ENCODE data around the gene TPD52L2. TPM values are rescaled to one million over a fixed set of nuclear protein-coding genes. Genes with fewer than 3 reads are reported as not detected.
A peak's percentile ranks its signal among the peaks of the same experiment; 100 is the strongest.

Gene TPD52L2
- total RNA-seq, 2 experiments from 2014 or later: 58.6 to 58.9 TPM

DNA sequence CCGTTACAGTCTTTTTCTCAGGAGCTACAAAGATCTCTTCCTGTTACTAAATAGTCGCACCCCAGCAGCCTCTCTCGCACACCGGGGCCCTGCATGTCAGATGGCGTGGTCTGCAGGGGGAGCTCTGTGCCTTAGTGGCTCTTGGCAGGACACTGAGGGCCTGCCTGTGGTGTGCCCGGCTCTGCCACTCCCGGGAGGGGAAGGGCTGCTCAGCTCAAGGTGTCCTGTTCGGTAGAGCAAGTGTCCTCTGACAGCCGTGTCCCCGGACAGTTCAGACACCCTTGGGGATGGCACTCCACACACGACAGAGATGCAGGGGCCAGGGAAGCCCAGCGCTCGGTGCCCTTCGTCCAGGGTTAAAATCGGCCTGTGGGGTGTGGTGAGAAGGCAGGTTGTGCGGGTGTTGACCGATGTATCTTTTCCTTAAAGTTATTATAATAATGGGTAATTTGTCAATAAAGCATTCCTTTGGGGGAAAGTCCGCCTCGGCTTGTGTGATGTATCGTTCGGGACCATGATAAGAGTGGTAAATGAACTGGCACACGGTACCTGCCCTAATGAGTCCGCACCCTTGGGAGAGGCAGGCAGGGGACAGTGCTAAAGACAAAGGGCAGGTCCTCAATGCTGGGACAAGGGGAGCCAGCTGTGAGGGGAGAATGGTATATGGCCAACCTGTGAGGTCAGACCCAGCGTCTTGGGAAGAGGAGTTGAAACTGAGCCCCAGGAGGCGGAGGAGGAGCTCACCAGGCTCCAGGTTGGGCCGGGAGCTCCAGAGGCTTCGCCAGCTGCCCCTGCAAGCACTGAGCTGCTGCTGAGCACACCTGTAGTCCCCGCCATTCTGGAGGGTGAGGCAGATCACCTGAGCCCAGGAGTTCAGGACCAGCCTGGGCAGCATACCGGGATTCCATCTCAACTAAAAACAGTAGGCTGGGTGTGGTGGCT is 26.3 kb downstream of the TPD52L2 start:
- no peak for DNase-seq
- H3K4me3 Mint-ChIP-seq: no peak overlapping the region
- H3K36me3 Mint-ChIP-seq: peaks cover 6% of the 10 kb centered on the region
- H3K27ac Mint-ChIP-seq: no peak overlapping the region
- H3K4me1 Mint-ChIP-seq: peaks cover 6% of the 10 kb centered on the region
- H3K9me3 Mint-ChIP-seq: no peaks in the 10 kb centered on the region
- H3K27me3 Mint-ChIP-seq: no peaks in the 10 kb centered on the region

DNA sequence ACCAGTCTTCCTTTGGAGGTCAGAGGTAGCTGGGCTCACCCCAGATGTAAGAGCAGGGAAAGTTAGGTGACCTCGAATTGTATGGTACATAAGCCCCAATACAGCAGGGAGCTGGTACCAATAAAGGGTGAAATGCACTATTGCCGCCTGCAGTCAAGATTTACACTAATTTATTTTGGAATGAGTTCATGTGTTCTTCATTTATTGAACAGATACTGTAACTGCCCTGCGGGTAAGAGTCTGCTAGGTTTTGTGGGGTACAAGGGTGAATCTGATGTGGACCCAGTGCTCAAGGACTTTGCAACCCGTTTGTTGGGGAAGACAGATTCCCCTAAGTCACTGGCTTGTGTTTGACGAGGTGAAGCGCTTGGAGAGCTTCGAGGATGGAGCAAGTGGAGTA is 27.3 kb downstream of the TPD52L2 start:
- DNase-seq: no peak
- Mint-ChIP-seq H3K4me1 (peaks cover 14% of the 10 kb centered on the region), H3K27ac (no peak overlapping the region), H3K4me3 (no peak overlapping the region), H3K36me3 (peaks cover 8% of the 10 kb centered on the region), H3K27me3 (no peaks in the 10 kb centered on the region), H3K9me3 (no peaks in the 10 kb centered on the region)

DNA sequence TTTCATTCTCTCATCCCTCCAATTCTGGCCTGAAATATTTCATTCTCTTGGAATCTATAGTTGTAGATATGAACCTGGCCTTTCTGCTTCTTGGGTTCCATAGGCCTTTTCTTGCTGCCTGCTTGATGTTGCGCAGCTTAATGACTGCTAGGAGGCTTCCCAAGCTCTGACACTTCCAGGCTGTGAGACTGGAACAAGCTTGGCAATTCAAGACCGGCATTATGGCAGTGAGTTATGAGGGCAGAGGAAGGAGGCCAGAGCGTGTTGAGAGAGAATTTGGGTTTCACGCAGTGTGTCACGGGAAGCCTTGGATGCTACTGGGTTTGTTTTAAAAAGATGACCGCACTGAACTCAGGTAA is 28.9 kb downstream of the TPD52L2 start:
- peak overlapping the region; percentile 67 for H3K4me3 Mint-ChIP-seq

DNA sequence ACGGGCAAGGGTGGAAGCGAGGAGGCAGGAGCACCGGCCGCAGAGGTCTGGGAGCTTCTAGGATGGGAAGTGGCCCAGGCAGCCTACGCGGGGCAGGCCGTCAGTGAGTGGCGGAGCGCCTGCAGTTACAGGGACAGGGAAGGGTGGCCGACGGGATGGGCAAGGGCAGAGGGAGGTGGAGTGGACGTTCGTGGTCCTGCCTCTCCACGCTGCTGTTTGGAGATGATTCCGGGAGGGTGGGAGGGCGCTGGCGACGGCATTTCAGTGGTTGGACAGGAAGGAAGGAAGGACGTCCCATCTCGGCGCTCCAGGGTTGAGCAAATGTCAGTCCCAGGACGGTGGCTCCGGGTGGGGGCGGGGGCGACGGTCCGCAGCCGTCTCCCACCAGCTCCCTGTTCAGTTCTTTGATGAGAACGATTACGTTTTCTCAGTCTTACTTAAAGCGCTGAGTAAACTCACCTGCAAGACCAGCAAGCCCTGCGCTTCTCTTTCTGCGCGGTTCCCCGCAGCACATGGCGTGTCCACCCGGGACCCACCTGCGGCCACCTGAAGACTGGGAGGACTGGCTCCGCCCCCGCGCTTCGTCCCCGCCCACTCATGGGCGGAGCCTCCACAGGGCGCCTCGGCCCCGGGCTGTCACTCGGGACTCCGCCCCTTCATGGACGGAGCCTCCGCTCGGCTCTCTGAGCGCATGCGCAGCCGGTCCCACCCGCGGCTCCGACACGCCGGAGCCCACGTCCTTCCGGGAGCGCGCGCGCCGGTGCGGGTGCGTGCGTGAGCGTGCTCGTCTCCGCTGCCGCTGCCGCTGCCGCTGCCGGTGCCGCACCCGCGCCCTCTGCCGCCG is 29.5 kb downstream of the TPD52L2 start, which contains the start of gene DNAJC5:
TSS of gene DNAJC5 (plus strand) at position 769 of the 844 bp plus-strand sequence. CDS start 33,220 bp downstream, outside the sequence.
- Mint-ChIP-seq H3K4me3 (peak within 1 kb of the TSS; percentile 92), H3K27ac (peak within 1 kb of the TSS; percentile 94), H3K4me1 (peaks cover 33% of the 10 kb centered on the region), H3K9me3 (no peaks in the 10 kb centered on the region), H3K27me3 (no peaks in the 10 kb centered on the region), H3K36me3 (peaks cover 16% of the 10 kb centered on the region)
- DNase-seq: peak; percentile 96

More for the DNA sequence above, 28.9 kb downstream of the TPD52L2 start:
- H3K9me3 Mint-ChIP-seq: no peaks in the 10 kb centered on the region
- H3K27ac Mint-ChIP-seq: peak overlapping the region; percentile 27
- no peak for DNase-seq
- H3K4me1 Mint-ChIP-seq: peaks cover 30% of the 10 kb centered on the region
- peaks cover 16% of the 10 kb centered on the region for H3K36me3 Mint-ChIP-seq
- H3K27me3 Mint-ChIP-seq: no peaks in the 10 kb centered on the region

DNA sequence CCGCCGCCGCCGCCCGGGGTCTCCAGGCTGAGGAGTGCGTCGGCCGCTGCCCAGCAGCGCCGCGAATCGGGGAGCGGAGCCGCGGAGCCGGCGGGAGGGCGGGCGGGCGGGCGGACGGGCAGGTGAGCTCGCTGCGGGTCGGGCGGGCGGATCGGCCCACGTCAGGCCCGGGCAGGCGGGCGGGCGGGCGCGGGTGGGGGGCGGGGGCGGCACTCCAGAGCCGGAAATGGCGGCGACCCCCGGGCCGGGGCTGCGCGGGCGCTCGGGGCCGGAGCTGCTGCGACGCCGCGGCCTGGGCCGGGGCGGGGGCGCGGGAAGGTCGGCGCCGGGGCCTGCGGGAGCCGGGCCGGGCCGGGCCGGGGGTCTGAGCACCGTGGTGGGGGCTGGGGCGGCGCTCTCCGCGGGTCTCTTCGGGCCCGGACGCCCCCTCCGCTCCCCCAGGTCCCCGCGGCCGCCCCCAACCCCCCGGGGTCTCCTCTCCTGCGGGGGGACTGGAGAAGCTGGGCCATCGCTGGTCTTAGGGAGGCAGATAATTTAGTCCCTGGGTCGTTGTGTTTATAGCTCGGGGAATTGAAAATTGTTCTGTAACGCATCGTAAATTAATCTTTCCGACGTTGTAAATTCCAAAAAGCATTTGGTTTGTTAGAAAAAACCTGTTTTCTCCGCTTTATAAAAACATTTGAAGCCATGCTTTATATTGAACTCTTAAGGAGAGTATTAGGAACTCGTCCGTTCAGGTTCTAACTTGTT is 30.3 kb downstream of the TPD52L2 start:
- no peaks in the 10 kb centered on the region for H3K9me3 Mint-ChIP-seq
- H3K36me3 Mint-ChIP-seq: peaks cover 16% of the 10 kb centered on the region

DNA sequence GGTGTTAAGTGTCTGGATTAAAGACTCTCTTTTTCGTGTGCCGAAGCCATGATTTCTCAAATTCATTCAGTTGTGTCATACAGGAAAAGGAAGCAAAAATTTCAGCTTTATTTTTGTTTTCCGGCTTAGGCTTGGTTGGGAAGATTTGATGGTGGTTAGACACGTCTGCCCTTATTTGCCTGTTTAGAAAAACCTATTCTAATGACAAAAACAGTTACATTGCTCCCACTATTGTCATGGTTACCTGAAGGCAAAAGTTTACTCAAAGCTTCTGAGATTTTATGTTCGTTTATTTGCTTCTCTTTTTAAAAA is 30.8 kb downstream of the TPD52L2 start:
- Mint-ChIP-seq H3K4me3 (peak overlapping the region; percentile 92), H3K36me3 (peaks cover 16% of the 10 kb centered on the region), H3K9me3 (no peaks in the 10 kb centered on the region), H3K27ac (peak overlapping the region; percentile 94), H3K27me3 (no peaks in the 10 kb centered on the region), H3K4me1 (peaks cover 38% of the 10 kb centered on the region)
- no peak for DNase-seq

More for the DNA sequence above, 30.3 kb downstream of the TPD52L2 start:
- Mint-ChIP-seq H3K27ac (peak overlapping the region; percentile 94), H3K4me3 (peak overlapping the region; percentile 92), H3K27me3 (no peaks in the 10 kb centered on the region), H3K4me1 (peaks cover 35% of the 10 kb centered on the region)
- no peak for DNase-seq

DNA sequence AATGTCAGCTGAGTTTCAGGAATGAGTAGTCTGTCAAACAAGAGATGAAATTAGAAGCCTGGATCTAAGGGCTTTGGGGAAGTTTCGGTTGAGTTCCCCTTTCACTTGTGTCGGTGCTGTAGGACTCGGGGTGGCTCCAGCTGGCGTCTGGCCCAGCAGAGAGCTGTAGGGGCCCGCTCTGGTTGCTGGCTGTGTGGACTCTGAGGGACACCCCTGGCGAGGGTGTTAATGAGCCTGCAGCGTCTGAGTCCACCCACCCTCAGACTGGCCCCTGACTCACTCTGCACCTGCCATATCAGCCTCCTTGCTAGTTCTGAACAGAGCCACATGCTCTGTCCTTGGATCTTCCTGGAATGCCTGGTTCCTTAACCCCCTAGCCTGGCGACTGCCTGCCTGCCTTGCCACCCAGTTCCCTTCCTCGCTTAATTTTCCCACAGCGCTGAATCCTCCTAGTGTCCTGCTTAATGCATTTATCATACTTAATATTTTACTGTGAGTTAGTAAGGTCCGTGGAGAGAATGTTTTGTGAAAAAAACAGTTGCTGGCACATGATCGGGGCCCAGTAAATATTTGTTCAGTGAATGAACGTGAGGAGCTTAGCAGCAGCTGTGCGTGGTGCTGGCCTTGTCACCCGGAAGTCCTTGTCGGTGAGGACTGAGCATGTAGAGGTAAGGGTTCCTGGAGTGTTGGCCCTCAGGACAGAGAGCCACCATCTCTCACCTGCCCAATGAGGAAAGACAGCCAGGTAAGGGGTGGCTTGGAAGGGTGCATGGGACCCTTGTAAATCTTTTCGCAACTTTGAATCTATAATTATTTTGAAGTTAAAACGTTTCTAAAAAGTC is 31.4 kb downstream of the TPD52L2 start:
- Mint-ChIP-seq H3K36me3 (peaks cover 19% of the 10 kb centered on the region), H3K4me1 (peaks cover 44% of the 10 kb centered on the region), H3K9me3 (no peaks in the 10 kb centered on the region), H3K4me3 (peak overlapping the region; percentile 92), H3K27ac (peak overlapping the region; percentile 94), H3K27me3 (no peaks in the 10 kb centered on the region)
- peak; percentile 48 for DNase-seq

DNA sequence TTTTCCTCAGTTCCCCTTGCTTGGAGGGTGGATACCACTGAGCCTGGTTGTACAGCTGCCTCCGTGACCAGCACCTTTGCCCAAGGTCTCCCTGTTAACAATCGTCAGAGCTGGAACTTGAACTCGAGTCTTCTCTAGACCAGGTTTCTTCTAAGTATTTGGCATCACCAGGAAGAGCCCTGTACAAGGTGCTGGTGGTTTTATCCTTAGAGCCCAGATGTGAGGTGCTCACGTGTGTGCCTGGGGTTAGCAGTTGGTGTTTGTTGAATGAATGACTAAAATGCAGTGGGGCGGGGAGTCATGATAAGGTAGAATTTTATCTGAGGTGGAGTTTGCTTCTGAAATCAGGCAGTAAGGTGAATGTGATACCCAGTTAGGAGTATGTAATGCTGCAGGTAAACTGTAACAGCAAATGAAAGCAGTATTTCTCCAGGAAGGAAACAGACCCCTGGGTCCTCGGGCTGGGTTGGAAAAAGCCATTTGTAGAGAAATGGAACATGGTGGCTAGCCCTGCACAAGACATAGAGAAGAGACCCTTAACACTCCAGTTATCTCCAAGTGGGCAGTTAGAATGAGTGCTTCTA is 33.0 kb downstream of the TPD52L2 start:
- Mint-ChIP-seq H3K36me3 (peaks cover 26% of the 10 kb centered on the region), H3K4me1 (peaks cover 53% of the 10 kb centered on the region), H3K27me3 (no peaks in the 10 kb centered on the region), H3K27ac (peak overlapping the region; percentile 1), H3K4me3 (no peak overlapping the region), H3K9me3 (no peaks in the 10 kb centered on the region)
- no peak for DNase-seq

DNA sequence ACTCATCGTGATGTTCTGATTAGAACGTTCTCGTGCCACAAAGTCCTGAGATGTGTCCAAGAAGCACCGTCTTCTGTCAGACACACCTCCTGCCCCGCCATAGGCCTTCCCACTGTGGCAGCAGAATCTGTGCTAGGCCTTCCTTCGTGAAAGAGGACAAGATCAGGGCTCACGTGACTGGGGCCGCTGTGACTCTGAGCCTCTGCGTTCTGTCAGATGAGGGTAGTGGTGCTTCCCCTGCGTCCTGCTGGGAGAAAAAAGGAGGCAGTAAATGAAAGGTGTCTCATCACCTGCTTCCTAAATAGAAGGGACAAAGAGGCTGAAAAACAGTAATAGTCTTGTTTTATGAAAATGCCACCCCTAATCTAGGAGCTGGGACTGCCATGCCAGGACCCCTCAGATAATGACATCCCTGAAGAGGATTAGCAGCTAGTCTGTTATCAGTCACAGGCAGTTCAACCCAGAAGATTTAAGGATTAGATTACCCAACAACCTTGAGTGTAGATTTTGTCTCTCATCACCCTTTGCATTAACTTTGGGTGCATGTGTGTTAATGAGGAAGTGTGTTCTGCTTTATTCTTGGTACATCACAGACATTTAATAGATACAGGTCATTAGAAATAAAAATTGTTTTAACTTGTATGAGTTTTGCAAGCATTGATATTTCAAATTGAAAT is 34.0 kb downstream of the TPD52L2 start:
- H3K27me3 Mint-ChIP-seq: no peaks in the 10 kb centered on the region
- DNase-seq: no peak
- no peak overlapping the region for H3K4me3 Mint-ChIP-seq
- peaks cover 55% of the 10 kb centered on the region for H3K4me1 Mint-ChIP-seq
- H3K9me3 Mint-ChIP-seq: no peaks in the 10 kb centered on the region
- H3K27ac Mint-ChIP-seq: peak overlapping the region; percentile 56
- peaks cover 27% of the 10 kb centered on the region for H3K36me3 Mint-ChIP-seq

DNA sequence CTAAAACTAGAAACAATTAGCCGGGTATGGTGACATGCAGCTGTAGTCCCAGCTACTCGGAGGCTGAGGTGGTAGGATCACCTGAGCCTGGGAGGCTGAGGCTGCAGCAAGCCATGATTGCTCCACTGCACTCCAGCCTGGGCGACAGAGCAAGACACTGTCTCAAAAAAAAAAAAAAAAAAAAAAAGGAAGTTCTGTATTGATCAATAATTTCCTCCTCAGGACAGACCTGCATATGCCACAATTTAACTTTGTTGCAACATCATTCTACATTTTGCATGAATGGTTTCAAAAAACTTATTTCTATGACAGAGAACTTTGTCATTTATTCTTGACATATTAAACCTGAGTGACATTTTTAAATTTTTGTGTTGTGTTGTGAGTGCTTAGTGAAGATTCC is 35.3 kb downstream of the TPD52L2 start:
- no peak overlapping the region for H3K27ac Mint-ChIP-seq
- no peak overlapping the region for H3K4me3 Mint-ChIP-seq
- no peaks in the 10 kb centered on the region for H3K9me3 Mint-ChIP-seq
- peaks cover 57% of the 10 kb centered on the region for H3K4me1 Mint-ChIP-seq
- no peak for DNase-seq
- no peaks in the 10 kb centered on the region for H3K27me3 Mint-ChIP-seq
- peaks cover 29% of the 10 kb centered on the region for H3K36me3 Mint-ChIP-seq

DNA sequence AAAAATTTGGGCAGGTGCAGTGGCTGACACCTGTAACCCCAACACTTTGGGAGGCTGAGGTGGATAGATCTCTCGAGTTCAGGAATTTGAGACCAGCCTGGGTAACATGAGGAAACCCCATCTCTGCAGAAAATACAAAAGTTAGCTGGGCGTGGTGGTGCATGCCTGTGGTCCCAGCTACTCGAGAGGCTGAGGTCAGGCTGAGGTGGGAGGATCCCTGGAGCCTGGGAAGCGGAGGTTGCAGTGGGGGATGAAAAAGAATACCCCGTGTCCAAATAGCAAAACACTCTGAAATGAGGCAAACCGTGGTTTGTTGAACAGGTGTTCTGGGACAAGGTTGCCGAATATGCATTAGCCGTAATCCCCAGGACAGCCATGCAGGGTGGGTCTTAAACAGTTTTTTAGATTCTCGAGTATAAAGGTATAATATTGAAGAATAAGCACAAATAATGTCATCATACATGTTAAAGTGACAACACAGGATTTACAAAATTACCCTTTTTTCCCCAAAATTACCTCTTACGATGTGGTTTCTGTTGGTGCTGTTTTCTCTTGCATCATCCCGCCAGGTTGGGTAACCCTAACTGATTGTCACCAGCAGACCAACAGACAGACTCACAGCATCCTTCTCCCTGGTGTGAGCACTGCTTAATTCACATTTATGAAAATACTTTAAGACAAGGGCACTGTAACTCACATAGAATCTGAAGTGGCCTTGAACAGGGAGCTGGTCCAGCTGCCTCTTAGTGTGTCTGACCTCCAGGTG is 38.9 kb downstream of the TPD52L2 start:
- DNase-seq: no peak
- peaks cover 16% of the 10 kb centered on the region for H3K36me3 Mint-ChIP-seq
- peak overlapping the region; percentile 34 for H3K27ac Mint-ChIP-seq
- no peaks in the 10 kb centered on the region for H3K9me3 Mint-ChIP-seq
- no peak overlapping the region for H3K4me3 Mint-ChIP-seq
- no peaks in the 10 kb centered on the region for H3K27me3 Mint-ChIP-seq
- H3K4me1 Mint-ChIP-seq: peaks cover 36% of the 10 kb centered on the region

DNA sequence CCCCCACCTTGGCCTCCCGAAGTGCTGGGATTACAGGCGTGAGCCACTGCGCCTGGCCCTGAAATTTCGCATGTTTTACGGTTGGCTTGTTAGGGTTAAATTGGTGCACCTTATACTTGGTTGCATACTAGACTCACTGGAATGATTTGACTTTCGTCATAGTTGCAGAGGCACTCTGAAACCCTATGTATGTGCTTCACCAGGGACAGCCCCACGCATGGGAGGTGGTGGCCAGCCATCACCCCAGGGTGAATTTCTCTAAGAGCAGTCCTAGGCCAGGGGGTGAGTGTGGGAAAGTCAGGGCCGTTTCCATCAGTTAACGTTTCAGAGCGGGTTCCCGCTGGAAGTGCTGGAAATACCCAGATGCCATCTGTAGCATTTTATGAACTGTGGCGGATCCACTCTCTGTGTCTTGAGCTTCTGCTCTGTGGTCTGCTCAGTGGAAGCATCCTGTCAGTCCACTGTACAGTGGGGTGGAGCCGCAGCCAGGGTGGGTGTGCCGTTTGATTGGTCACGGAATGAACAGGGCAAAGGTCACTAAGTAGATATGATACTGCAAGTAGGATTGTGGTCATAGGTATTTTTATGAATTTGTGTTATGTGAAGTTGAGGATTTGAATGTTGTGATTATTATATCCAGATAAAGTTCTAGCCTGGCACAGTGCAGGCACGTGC is 43.1 kb downstream of the TPD52L2 start:
- no peaks in the 10 kb centered on the region for H3K27me3 Mint-ChIP-seq
- peaks cover 35% of the 10 kb centered on the region for H3K4me1 Mint-ChIP-seq
- H3K4me3 Mint-ChIP-seq: no peak overlapping the region
- no peaks in the 10 kb centered on the region for H3K9me3 Mint-ChIP-seq
- no peak for DNase-seq
- peaks cover 9% of the 10 kb centered on the region for H3K36me3 Mint-ChIP-seq
- H3K27ac Mint-ChIP-seq: no peak overlapping the region

Data from activated naive CD8-positive, alpha-beta T cell treated with anti-CD3 and anti-CD28 coated beads for 36 hours (primary cell).